Gastroesophageal sphincter (tissue), 4 donors: ENCODE data around the gene RABL3. TPM values are rescaled to one million over a fixed set of nuclear protein-coding genes. Genes with fewer than 3 reads are reported as not detected.
"Not testable (repeated sequence)": the region's sequence is repeated elsewhere in the genome, so short reads cannot be mapped to it uniquely, and the experiment has no call there.

Experiments
- ATAC-seq: fragments of 150-250 bp; one replicate; pipeline ENCODE4 v1.9.1; 2016; ENCODE audit warnings: mild to moderate bottlenecking, moderate library complexity
- H3K27ac ChIP-seq, 4 donors: fragments of 200-600 bp; sonication (generic) in 3 of 4; 1 replicate in 3 of 4; 2 replicates in 1 of 4; pipeline ENCODE4 v1.5.1; 2016 to 2019
- H3K27me3 ChIP-seq: fragments of 200-600 bp; sonication (generic); one replicate; pipeline ENCODE4 v1.5.1; 2019
- H3K36me3 ChIP-seq, 2 donors: fragments of 200-600 bp; sonication (generic); one replicate each; pipeline ENCODE4 v1.5.1; 2019; ENCODE audit warnings: control low read depth in 1 of 2
- H3K4me1 ChIP-seq, 3 donors: fragments of 200-600 bp; sonication (generic); 1 replicate in 2 of 3; 2 replicates in 1 of 3; pipeline ENCODE4 v1.5.1; 2016 to 2019; ENCODE audit warnings: control low read depth in 2 of 3
- H3K4me3 ChIP-seq, 2 donors: fragments of 200-600 bp; sonication (generic); one replicate each; pipeline ENCODE4 v1.5.1; 2019; ENCODE audit warnings: mild to moderate bottlenecking in 1 of 2, moderate library complexity in 1 of 2
- H3K9me3 ChIP-seq, 3 donors: fragments of 200-600 bp; sonication (generic); one replicate each; pipeline ENCODE4 v1.5.1; 2017 to 2019; ENCODE audit warnings: control low read depth in 2 of 3
- EP300 ChIP-seq: sonication (generic); formaldehyde crosslinking; IDR thresholded peaks from one replicate; pipeline ENCODE4 v1.6.1; 2017; ENCODE audit warnings: antibody characterized with exemption, mild to moderate bottlenecking
- POLR2A ChIP-seq, 2 donors: fragments of 450-650 bp; IDR thresholded peaks; one replicate each; pipeline ENCODE4 v1.6.1; 2017; ENCODE audit warnings: antibody characterized with exemption in 2 of 2, mild to moderate bottlenecking in 2 of 2, moderate library complexity in 1 of 2
- POLR2AphosphoS5 ChIP-seq: sonication (generic); formaldehyde crosslinking; IDR thresholded peaks from one replicate; pipeline ENCODE4 v1.6.1; 2017; ENCODE audit warnings: antibody characterized with exemption
- WGBS, 2 donors: methylation state at CpG; one replicate each; pipeline ENCODE4 v1.1.5; 2018; ENCODE audit warnings: low coverage in 1 of 2; 5-methylcytosine and 5-hydroxymethylcytosine counted together
- total RNA-seq, 4 donors: library from RNA; depleted of rRNA; stranded (reverse); fragments of >200 nt; gene quantifications; one replicate each; pipeline ENCODE4 v1.1.0, GENCODE V29; 2016
- TF ChIP-seq, protein P1 (sequence below), 4 experiments: fragments of 200-600 bp in 2 of 4; fragments of 450-650 bp in 2 of 4; sonication (generic) in 1 of 4; IDR thresholded peaks; one replicate each; pipeline ENCODE4 v1.5.1; 2017 to 2019; ENCODE audit warnings: antibody characterized with exemption in 4 of 4, mild to moderate bottlenecking in 2 of 4, moderate library complexity in 2 of 4

Gene RABL3
- total RNA-seq, 4 donors from 2014 or later, result 16.3 to 29.2 (median 20.1) TPM

- Histone ChIP-seq H3K4me1 (peaks cover 3 to 15% (median 10%) of the 10 kb centered on the region in 3 donors), H3K27me3 (no peaks in the 10 kb centered on the region), H3K36me3 (no peaks in the 10 kb centered on the region), H3K9me3 (no peaks in the 10 kb centered on the region), H3K4me3 (no peak overlapping the region), H3K27ac (no peak overlapping the region)
- ATAC-seq, result no peak
- TF ChIP-seq EP300, result no peak
- no peak for TF ChIP-seq POLR2A (IDR thresholded peaks at IDR 0.05)
- TF ChIP-seq, protein P1, sequence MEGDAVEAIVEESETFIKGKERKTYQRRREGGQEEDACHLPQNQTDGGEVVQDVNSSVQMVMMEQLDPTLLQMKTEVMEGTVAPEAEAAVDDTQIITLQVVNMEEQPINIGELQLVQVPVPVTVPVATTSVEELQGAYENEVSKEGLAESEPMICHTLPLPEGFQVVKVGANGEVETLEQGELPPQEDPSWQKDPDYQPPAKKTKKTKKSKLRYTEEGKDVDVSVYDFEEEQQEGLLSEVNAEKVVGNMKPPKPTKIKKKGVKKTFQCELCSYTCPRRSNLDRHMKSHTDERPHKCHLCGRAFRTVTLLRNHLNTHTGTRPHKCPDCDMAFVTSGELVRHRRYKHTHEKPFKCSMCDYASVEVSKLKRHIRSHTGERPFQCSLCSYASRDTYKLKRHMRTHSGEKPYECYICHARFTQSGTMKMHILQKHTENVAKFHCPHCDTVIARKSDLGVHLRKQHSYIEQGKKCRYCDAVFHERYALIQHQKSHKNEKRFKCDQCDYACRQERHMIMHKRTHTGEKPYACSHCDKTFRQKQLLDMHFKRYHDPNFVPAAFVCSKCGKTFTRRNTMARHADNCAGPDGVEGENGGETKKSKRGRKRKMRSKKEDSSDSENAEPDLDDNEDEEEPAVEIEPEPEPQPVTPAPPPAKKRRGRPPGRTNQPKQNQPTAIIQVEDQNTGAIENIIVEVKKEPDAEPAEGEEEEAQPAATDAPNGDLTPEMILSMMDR (IDR thresholded peaks at IDR 0.05), result no peak
- no peak for TF ChIP-seq POLR2AphosphoS5
- 75 to 83% methylated on average over 1 of the region's 1 CpG for WGBS, 2 donors
These were observed 20.3 kb upstream of the RABL3 start for GRCh38 chr3:120762615-120763014.

DNA sequence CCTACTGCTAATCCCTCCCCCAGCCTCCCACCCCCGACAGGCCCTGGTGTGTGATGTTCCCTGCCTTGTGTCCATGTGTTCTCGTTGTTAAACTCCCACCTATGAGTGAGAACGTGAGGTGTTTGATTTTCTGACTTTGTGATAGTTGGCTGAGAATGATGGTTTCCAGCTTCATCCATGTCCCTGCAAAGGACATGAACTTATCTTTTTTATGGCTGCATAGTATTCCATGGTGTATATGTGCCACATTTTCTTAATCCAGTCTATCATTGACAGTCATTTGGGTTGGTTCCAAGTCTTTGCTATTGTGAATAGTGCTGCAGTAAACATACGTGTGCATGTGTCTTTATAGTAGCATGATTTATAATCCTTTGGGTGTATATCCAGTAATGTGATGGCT lies 16.2 kb upstream of the RABL3 start:
- H3K27me3 ChIP-seq, ATAC-seq, H3K36me3 ChIP-seq, H3K4me1 ChIP-seq, H3K27ac ChIP-seq, H3K4me3 ChIP-seq, H3K9me3 ChIP-seq: not testable (repeated sequence)
- 43 to 93% methylated on average over 2 to 3 of the region's 4 CpGs for WGBS, 2 donors

GRCh38 chr3:120756061-120756460 lies 13.7 kb upstream of the RABL3 start:
- H3K4me1 ChIP-seq, result no peaks in the 10 kb centered on the region
- no peaks in the 10 kb centered on the region for H3K27me3 ChIP-seq
- no peaks in the 10 kb centered on the region for H3K9me3 ChIP-seq
- no peak for ATAC-seq
- 61 to 75% methylated on average over 2 of the region's 2 CpGs for WGBS, 2 donors
- no peak overlapping the region for H3K27ac ChIP-seq
- TF ChIP-seq, protein P1 (IDR thresholded peaks at IDR 0.05), result no peak
- TF ChIP-seq POLR2AphosphoS5 (no peak), POLR2A (IDR thresholded peaks at IDR 0.05) (no peak), EP300 (no peak)
- H3K4me3 ChIP-seq, result no peak overlapping the region
- peaks cover 0 to 11% of the 10 kb centered on the region in 2 donors for H3K36me3 ChIP-seq

- H3K36me3 ChIP-seq, result peaks cover 0 to 16% of the 10 kb centered on the region in 2 donors
- H3K27me3 ChIP-seq, result no peaks in the 10 kb centered on the region
- ATAC-seq, result no peak
- TF ChIP-seq, protein P1 (IDR thresholded peaks at IDR 0.05), result no peak
- TF ChIP-seq POLR2A (IDR thresholded peaks at IDR 0.05), result no peak
- no peak for TF ChIP-seq POLR2AphosphoS5
- TF ChIP-seq EP300, result no peak
- H3K4me1 ChIP-seq, result no peaks in the 10 kb centered on the region
- no peak overlapping the region for H3K4me3 ChIP-seq
- no peak overlapping the region for H3K27ac ChIP-seq
- no peaks in the 10 kb centered on the region for H3K9me3 ChIP-seq
These were observed 11.5 kb upstream of the RABL3 start for GRCh38 chr3:120753810-120754209.

DNA sequence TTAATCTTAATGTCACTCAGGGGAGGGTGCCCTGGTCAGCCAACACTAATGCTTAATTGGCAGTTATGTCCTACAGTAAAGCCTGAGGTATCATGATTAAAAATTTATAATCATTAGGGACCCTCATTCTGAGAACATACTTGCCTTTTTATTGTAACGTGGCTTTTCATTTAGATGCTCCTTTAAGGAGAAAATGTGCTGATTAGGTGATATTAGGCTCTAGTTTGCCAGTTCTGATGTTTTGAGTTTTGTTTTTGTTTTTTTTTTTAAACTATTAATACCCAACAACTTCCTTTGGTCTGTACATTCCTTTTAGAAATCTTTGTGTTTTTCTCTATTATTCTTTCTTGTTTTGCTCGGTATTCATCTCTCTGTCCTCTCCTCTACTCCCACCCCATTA lies 10.5 kb upstream of the RABL3 start:
- Histone ChIP-seq H3K9me3 (no peaks in the 10 kb centered on the region), H3K4me1 (no peaks in the 10 kb centered on the region), H3K27me3 (no peaks in the 10 kb centered on the region), H3K4me3 (no peak overlapping the region), H3K27ac (no peak overlapping the region), H3K36me3 (peaks cover 0 to 16% of the 10 kb centered on the region in 2 donors)
- TF ChIP-seq, protein P1 (IDR thresholded peaks at IDR 0.05), result no peak
- TF ChIP-seq POLR2AphosphoS5, result no peak
- TF ChIP-seq POLR2A (IDR thresholded peaks at IDR 0.05), result no peak
- no peak for TF ChIP-seq EP300
- WGBS, 2 donors, result 100% methylated on average over 2 of the region's 2 CpGs
- ATAC-seq, result no peak
